Transverse colon (tissue), 4 donors: ENCODE data around the gene CAV2. TPM values are rescaled to one million over a fixed set of nuclear protein-coding genes. Genes with fewer than 3 reads are reported as not detected.

Experiments used
- DNase-seq: peaks from one replicate; pipeline ENCODE4 v3.0.0-alpha.2; 2019
- H3K27ac ChIP-seq, 4 donors: fragments of 200-600 bp; sonication (generic); 2 replicates each; pipeline ENCODE4 v1.5.1; 2016 to 2018; ENCODE audit warnings: inconsistent platforms in 4 of 4
- H3K27me3 ChIP-seq: fragments of 200-600 bp; sonication (generic); 2 replicates; pipeline ENCODE4 v1.5.1; 2017; ENCODE audit warnings: inconsistent platforms
- H3K36me3 ChIP-seq, 4 donors: fragments of 200-600 bp; sonication (generic); 2 replicates each; pipeline ENCODE4 v1.5.1; 2017 to 2019; ENCODE audit warnings: inconsistent platforms in 4 of 4
- H3K4me1 ChIP-seq, 4 donors: fragments of 200-600 bp; sonication (generic); 2 replicates each; pipeline ENCODE4 v1.5.1; 2017 to 2020; ENCODE audit warnings: inconsistent platforms in 4 of 4
- H3K4me3 ChIP-seq, 4 donors: fragments of 200-600 bp; sonication (generic); 1 replicate in 1 of 4; 2 replicates in 3 of 4; pipeline versions ENCODE4 v1.5.1 to v1.6.1; 2017 to 2019; ENCODE audit warnings: inconsistent platforms in 4 of 4
- H3K9me3 ChIP-seq, 2 donors: fragments of 200-600 bp; sonication (generic); 2 replicates each; pipeline ENCODE4 v1.5.1; 2017 to 2019; ENCODE audit warnings: inconsistent platforms in 2 of 2
- CTCF ChIP-seq, 5 experiments: fragments of 200-600 bp in 3 of 5; fragments of 450-650 bp in 2 of 5; sonication (generic) in 3 of 5; IDR thresholded peaks; 1 replicate in 2 of 5; 2 replicates in 3 of 5; pipeline ENCODE4 v1.5.1; 2016 to 2017; ENCODE audit warnings: antibody characterized with exemption in 5 of 5, inconsistent platforms in 3 of 5, mild to moderate bottlenecking in 2 of 5, moderate library complexity in 1 of 5
- EP300 ChIP-seq: sonication (generic); formaldehyde crosslinking; IDR thresholded peaks from one replicate; pipeline ENCODE4 v1.6.1; 2017; ENCODE audit warnings: antibody characterized with exemption, low read depth
- POLR2A ChIP-seq: fragments of 450-650 bp; IDR thresholded peaks from one replicate; pipeline ENCODE4 v1.6.1; 2016; ENCODE audit warnings: antibody characterized with exemption, mild to moderate bottlenecking, moderate library complexity
- POLR2AphosphoS5 ChIP-seq, 3 donors: sonication (generic); formaldehyde crosslinking; IDR thresholded peaks; one replicate each; pipeline ENCODE4 v1.6.1; 2016; ENCODE audit warnings: antibody characterized with exemption in 3 of 3
- WGBS, 2 donors: methylation state at CpG; one replicate each; pipeline ENCODE4 v1.1.5; 2018; ENCODE audit warnings: low coverage in 1 of 2; 5-methylcytosine and 5-hydroxymethylcytosine counted together
- in situ Hi-C, 4 donors: fragments of 200-750 bp; cut with MboI; loops; one replicate each; pipeline versions ENCODE4 v1.15.0 to v1.15.1; 2017; ENCODE audit warnings: low sequenced_read_pairs in 3 of 4, low pct_ligation_motif_present in 1 of 4, low pct_unique_long_range_greater_than_20kb in 1 of 4
- intact Hi-C: fragments of 100-400 bp; cut with DNase I; formaldehyde crosslinking; loops from one replicate; pipeline ENCODE4 v1.15.1; 2023; ENCODE audit warnings: low total_unique reads
- total RNA-seq, 4 donors: library from RNA; depleted of rRNA; stranded (reverse); fragments of >200 nt; gene quantifications; one replicate each; pipeline ENCODE4 v1.1.0, GENCODE V29; 2016

The CAV2 gene
- total RNA-seq, 4 donors from 2014 or later = 4.1 to 28.3 (median 13.9) TPM

- no peaks in the 10 kb centered on the region for H3K9me3 ChIP-seq
- peaks cover 0 to 29% (median 3%) of the 10 kb centered on the region in 4 donors for H3K4me1 ChIP-seq
- in situ Hi-C loops (no loop called here), intact Hi-C loops (no loop called here)
- no peak for DNase-seq
- H3K4me3 ChIP-seq = no peak overlapping the region
- H3K27me3 ChIP-seq = no peaks in the 10 kb centered on the region
- TF ChIP-seq POLR2A = no peak
- 66 to 73% methylated on average over 1 of the region's 1 CpG for WGBS, 2 donors
- H3K36me3 ChIP-seq = no peaks in the 10 kb centered on the region
- H3K27ac ChIP-seq = peak overlapping the region; percentile 38 to 64 (median 54)
Observed at GRCh38 chr7:116544487-116544886, 44.9 kb downstream of the CAV2 start.

GRCh38 chr7:116545411-116545993 lies 46.0 kb downstream of the CAV2 start:
- TF ChIP-seq EP300 (no peak), POLR2AphosphoS5 (IDR thresholded peaks at IDR 0.05) (peak in 1 of 3 donors; percentile 33)
- no peaks in the 10 kb centered on the region for H3K36me3 ChIP-seq
- in situ Hi-C loops = no loop called here
- no peak overlapping the region for H3K4me3 ChIP-seq
- H3K27ac ChIP-seq = peak overlapping the region; percentile 38 to 64 (median 54)
- peaks cover 0 to 23% (median 3%) of the 10 kb centered on the region in 4 donors for H3K4me1 ChIP-seq
- intact Hi-C loops = no loop called here
- H3K9me3 ChIP-seq = no peaks in the 10 kb centered on the region
- no peaks in the 10 kb centered on the region for H3K27me3 ChIP-seq
- WGBS, 2 donors = 67 to 72% methylated on average over 6 of the region's 6 CpGs
- DNase-seq = no peak

- in situ Hi-C loops = no loop called here
- intact Hi-C loops = no loop called here
- Histone ChIP-seq H3K4me1 (peaks cover 0 to 21% (median 3%) of the 10 kb centered on the region in 4 donors), H3K4me3 (no peak overlapping the region), H3K27ac (peak overlapping the region; percentile 38 to 64 (median 54)), H3K36me3 (no peaks in the 10 kb centered on the region), H3K9me3 (no peaks in the 10 kb centered on the region), H3K27me3 (no peaks in the 10 kb centered on the region)
- WGBS, 2 donors = 86 to 87% methylated on average over 8 to 9 of the region's 11 CpGs
- no peak for TF ChIP-seq EP300
- TF ChIP-seq CTCF (IDR thresholded peaks at IDR 0.05) = no peak
- no peak for TF ChIP-seq POLR2A
- TF ChIP-seq POLR2AphosphoS5 (IDR thresholded peaks at IDR 0.05) = no peak
- DNase-seq = no peak
Observed at GRCh38 chr7:116546054-116546453, 46.5 kb downstream of the CAV2 start.

- no peaks in the 10 kb centered on the region for H3K9me3 ChIP-seq
- intact Hi-C loops (no loop called here), in situ Hi-C loops (no loop called here)
- 73 to 100% methylated on average over 1 of the region's 1 CpG for WGBS, 2 donors
- H3K36me3 ChIP-seq = no peaks in the 10 kb centered on the region
- TF ChIP-seq CTCF (IDR thresholded peaks at IDR 0.05) = no peak
- no peak for TF ChIP-seq POLR2AphosphoS5 (IDR thresholded peaks at IDR 0.05)
- TF ChIP-seq POLR2A = no peak
- no peak for TF ChIP-seq EP300
- no peak overlapping the region for H3K4me3 ChIP-seq
- peaks cover 0 to 15% (median 2%) of the 10 kb centered on the region in 4 donors for H3K4me1 ChIP-seq
- peak overlapping the region in 3 of 4 donors; percentile 38 to 64 (median 58) for H3K27ac ChIP-seq
- no peak for DNase-seq
- no peaks in the 10 kb centered on the region for H3K27me3 ChIP-seq
Observed at GRCh38 chr7:116546916-116547315, 47.4 kb downstream of the CAV2 start.

GRCh38 chr7:116547347-116547746 lies 47.8 kb downstream of the CAV2 start:
- Histone ChIP-seq H3K4me3 (no peak overlapping the region), H3K27me3 (no peaks in the 10 kb centered on the region), H3K9me3 (no peaks in the 10 kb centered on the region), H3K27ac (peak overlapping the region in 3 of 4 donors; percentile 38 to 64 (median 58)), H3K36me3 (no peaks in the 10 kb centered on the region), H3K4me1 (peaks cover 0 to 12% (median 0%) of the 10 kb centered on the region in 4 donors)
- no peak for DNase-seq
- TF ChIP-seq POLR2AphosphoS5 (IDR thresholded peaks at IDR 0.05) (no peak), EP300 (no peak), CTCF (IDR thresholded peaks at IDR 0.05) (no peak), POLR2A (no peak)
- WGBS, 2 donors = 76% methylated on average over 2 of the region's 2 CpGs; no CpG with 5 or more reads in 1 of the 2 donors
- intact Hi-C loops = no loop called here
- in situ Hi-C loops = no loop called here
